ENCODE data around the gene ASGR2. TPM values are rescaled to one million over a fixed set of nuclear protein-coding genes. Genes with fewer than 3 reads are reported as not detected.
A peak's percentile ranks its signal among the peaks of the same experiment; 100 is the strongest.

The ASGR2 gene
- total RNA-seq, 1 donor from 2014 or later: not detected

GRCh38 chr17:7111784-7112509, 2.7 kb downstream of the ASGR2 start:
- no peaks in the 10 kb centered on the region for H3K36me3 ChIP-seq (ENCODE audit: control insufficient read depth, insufficient read depth, low read length)
- no peaks in the 10 kb centered on the region for H3K27me3 ChIP-seq (ENCODE audit: control insufficient read depth, insufficient read depth, low read length)
- TF ChIP-seq, protein P1, sequence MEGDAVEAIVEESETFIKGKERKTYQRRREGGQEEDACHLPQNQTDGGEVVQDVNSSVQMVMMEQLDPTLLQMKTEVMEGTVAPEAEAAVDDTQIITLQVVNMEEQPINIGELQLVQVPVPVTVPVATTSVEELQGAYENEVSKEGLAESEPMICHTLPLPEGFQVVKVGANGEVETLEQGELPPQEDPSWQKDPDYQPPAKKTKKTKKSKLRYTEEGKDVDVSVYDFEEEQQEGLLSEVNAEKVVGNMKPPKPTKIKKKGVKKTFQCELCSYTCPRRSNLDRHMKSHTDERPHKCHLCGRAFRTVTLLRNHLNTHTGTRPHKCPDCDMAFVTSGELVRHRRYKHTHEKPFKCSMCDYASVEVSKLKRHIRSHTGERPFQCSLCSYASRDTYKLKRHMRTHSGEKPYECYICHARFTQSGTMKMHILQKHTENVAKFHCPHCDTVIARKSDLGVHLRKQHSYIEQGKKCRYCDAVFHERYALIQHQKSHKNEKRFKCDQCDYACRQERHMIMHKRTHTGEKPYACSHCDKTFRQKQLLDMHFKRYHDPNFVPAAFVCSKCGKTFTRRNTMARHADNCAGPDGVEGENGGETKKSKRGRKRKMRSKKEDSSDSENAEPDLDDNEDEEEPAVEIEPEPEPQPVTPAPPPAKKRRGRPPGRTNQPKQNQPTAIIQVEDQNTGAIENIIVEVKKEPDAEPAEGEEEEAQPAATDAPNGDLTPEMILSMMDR (IDR thresholded peaks at IDR 0.05; ENCODE audit: insufficient read depth, low read length, severe bottlenecking): no peak
- DNase-seq (ENCODE audit: low read depth) (no peak), FAIRE-seq (no peak)
- no peak overlapping the region for H3K4me3 ChIP-seq (ENCODE audit: low read depth, low read length)

GRCh38 chr17:7110617-7111306, 3.9 kb downstream of the ASGR2 start:
- FAIRE-seq (peak; percentile 43), DNase-seq (ENCODE audit: low read depth) (no peak)
- Histone ChIP-seq H3K27me3 (ENCODE audit: control insufficient read depth, insufficient read depth, low read length) (no peaks in the 10 kb centered on the region), H3K4me3 (ENCODE audit: low read depth, low read length) (no peak overlapping the region), H3K36me3 (ENCODE audit: control insufficient read depth, insufficient read depth, low read length) (no peaks in the 10 kb centered on the region)
- TF ChIP-seq, protein P1 (IDR thresholded peaks at IDR 0.05; ENCODE audit: insufficient read depth, low read length, severe bottlenecking): no peak

DNA sequence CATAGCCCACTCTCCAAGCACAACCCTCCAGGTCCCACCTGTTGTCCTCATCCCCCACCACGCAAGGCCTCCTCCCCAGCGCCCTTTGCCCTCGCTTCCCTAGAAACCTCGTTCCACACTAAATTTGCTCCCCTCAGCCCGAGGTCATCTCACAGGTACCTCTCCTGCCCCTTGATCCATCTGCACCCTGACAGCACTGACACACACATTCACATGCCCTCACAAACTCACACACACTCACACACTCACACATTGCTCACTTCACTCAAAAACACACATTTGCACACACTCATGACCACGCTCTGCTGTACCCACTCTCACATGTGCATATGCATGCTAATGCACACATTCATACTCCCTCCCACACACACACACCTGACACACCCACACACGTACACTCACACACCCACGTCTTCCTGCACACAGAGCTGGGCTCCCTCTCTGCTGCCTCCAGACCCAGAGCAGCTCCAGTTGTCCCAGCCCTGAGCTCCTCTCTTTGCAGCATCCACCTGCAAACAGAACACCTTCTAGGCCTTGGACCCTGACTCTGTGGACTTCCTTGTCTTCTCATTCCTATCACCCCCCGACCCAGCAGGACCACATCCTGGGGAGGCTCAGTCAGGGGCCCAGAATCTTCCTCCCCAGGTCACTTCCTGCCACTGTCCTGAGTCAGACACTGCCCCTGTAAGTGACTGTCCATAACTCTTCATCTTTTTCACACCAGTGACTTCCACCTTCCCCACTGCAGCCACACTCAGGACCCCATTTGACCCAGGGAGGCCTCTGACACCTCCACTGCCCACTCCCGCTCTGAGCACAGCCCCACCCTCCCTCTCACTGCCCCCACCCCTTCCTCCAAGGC, 4.9 kb downstream of the ASGR2 start:
- FAIRE-seq (peak; percentile 98), DNase-seq (ENCODE audit: low read depth) (no peak)
- TF ChIP-seq, protein P1 (IDR thresholded peaks at IDR 0.05; ENCODE audit: insufficient read depth, low read length, severe bottlenecking): no peak

DNA sequence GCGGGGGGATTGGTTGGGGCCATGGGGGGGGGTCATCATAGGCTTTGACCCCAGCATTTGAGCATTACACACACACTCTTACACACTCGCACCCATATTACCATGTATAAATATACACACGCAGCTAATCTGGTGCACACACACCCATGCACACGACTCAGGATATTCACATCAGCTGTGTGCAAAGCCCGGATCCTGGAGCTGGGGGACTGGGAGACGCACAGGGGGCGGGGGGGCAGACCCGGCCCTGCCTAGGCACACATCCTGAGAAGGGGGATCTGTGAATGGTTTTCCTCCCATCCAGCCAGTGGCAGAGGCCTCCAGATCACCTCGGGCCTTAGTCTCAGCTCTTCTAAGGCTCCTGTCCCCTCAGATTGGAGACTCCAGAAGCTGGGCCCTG, 5.6 kb downstream of the ASGR2 start:
- H3K27me3 ChIP-seq (ENCODE audit: control insufficient read depth, insufficient read depth, low read length): no peaks in the 10 kb centered on the region
- H3K36me3 ChIP-seq (ENCODE audit: control insufficient read depth, insufficient read depth, low read length): no peaks in the 10 kb centered on the region
- TF ChIP-seq, protein P1 (IDR thresholded peaks at IDR 0.05; ENCODE audit: insufficient read depth, low read length, severe bottlenecking): no peak
- DNase-seq (ENCODE audit: low read depth) (no peak), FAIRE-seq (no peak)
- no peak overlapping the region for H3K4me3 ChIP-seq (ENCODE audit: low read depth, low read length)

More for the DNA sequence above, 4.9 kb downstream of the ASGR2 start:
- Histone ChIP-seq H3K36me3 (ENCODE audit: control insufficient read depth, insufficient read depth, low read length) (no peaks in the 10 kb centered on the region), H3K4me3 (ENCODE audit: low read depth, low read length) (no peak overlapping the region), H3K27me3 (ENCODE audit: control insufficient read depth, insufficient read depth, low read length) (no peaks in the 10 kb centered on the region)

- Histone ChIP-seq H3K27me3 (ENCODE audit: control insufficient read depth, insufficient read depth, low read length) (no peaks in the 10 kb centered on the region), H3K36me3 (ENCODE audit: control insufficient read depth, insufficient read depth, low read length) (no peaks in the 10 kb centered on the region), H3K4me3 (ENCODE audit: low read depth, low read length) (no peak overlapping the region)
- DNase-seq (ENCODE audit: low read depth) (no peak), FAIRE-seq (no peak)
- TF ChIP-seq, protein P1 (IDR thresholded peaks at IDR 0.05; ENCODE audit: insufficient read depth, low read length, severe bottlenecking): no peak
These were observed 6.1 kb downstream of the ASGR2 start for GRCh38 chr17:7108560-7108925.

Measured in bronchial epithelial cell (primary cell).